ENCODE results near the gene SYT8.
"Not testable (repeated sequence)": the region's sequence is repeated elsewhere in the genome, so short reads cannot be mapped to it uniquely, and the experiment has no call there.

Gene SYT8

DNA sequence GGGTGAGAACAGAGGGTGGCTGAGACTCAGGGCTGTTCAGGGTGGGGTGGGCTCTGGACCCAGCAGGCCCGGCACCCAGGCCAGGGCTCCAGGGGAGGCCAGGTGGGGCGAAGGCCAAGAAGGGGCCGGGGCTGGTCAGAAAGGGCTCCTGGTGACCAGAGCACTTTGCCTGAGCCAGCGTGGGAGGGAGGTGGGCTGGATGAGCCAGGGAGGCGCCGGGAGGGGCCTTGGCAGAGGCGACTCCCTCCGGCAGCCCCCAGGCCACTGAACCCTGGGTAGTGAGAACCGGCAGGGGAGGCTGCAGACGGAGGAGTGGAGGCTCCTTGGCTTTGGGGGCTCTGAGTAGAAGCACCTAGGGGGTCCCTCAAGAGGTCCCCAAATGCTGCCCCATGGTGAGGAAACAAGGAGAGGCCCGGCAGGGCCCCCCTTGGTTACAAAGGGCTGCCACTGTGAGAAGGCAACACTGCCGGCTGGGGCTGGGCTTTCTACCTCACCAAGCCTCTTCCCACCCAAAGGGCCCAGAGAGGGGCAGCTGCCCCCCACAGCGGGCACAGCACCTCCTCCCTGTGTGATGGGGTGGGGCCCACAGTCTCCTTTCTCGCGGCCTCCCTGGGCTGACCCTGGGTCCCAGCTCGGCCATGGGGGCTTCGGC, 39.8 kb downstream of the SYT8 start:
- DNase-seq, result not testable (repeated sequence)

- no peak for DNase-seq
These were observed 40.5 kb downstream of the SYT8 start for GRCh38 chr11:1875093-1875850.

DNA sequence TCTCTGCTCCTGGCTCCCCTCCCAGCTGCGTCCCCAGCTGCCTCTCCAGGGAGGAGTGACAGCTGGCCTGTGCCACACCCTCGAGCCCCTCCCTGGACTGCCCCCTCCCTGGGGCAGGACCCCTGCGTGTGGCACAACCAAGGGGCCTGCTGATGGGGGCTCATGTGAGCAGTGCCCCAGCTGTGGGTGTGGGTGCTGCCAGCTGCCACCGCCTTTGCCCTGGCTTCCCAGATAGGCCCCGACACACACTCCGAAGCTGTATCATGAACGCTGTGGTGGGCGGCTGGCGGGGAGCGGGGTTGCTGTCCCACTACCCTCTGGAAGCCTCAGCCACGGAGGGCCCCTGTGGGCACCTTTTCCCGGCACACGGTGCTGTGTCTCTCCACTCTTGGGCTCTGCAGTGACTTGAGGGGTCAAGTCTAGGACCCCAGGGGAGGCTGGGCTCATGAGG, 41.1 kb downstream of the SYT8 start:
- DNase-seq, result not testable (repeated sequence)

- DNase-seq, result no peak
These were observed 41.7 kb downstream of the SYT8 start for GRCh38 chr11:1876361-1877063.

GRCh38 chr11:1877211-1878136, 42.7 kb downstream of the SYT8 start:
- DNase-seq, result no peak

DNA sequence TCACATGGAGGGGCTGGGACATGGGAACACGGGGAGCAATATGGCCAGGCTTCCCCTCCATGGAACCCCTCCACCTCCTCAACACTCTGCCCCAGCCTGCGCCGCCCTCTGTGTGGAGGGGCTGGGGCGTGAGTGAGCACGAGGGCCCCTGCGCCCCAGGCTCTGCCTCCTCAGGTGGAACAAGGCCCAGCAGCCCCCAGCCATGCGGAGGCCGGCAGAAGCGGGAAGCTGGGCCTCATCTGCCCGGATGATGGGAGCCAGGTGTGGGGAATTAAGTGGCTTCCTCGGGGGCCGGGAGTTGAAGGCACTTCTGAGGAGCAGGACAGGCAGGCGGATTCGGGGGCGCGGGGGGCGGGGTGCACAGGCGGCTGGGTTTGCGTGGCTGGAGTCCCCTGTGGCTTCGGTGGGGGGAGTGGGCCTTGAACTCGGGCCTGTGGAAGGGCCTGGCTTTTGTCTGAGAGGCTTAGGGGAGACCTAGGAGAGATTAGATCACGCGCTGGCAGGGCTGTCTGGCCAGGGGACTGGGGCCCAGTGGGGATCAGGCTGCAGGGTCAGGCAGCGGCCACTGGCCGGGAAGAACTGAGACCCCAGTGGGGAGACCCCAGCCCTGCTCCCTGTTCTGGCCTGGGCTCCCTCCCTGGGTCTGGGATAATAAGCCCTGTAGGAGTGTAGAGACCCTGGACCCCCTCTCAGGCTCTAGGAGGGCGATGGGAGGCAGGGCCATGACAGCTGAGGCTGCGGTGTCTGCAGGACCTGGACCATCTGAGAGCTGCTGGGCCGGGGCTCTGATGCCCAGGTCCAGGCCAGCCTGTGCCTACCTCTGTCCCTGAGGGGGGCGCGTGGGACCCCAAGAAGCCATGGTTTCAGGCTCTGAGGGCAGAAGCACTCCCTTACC, 43.6 kb downstream of the SYT8 start:
- no peak for DNase-seq

GRCh38 chr11:1879342-1879940, 44.7 kb downstream of the SYT8 start:
- no peak for DNase-seq

GRCh38 chr11:1879941-1880720, 45.3 kb downstream of the SYT8 start:
- peak in 1 of 2 donors; percentile 14 for DNase-seq

DNA sequence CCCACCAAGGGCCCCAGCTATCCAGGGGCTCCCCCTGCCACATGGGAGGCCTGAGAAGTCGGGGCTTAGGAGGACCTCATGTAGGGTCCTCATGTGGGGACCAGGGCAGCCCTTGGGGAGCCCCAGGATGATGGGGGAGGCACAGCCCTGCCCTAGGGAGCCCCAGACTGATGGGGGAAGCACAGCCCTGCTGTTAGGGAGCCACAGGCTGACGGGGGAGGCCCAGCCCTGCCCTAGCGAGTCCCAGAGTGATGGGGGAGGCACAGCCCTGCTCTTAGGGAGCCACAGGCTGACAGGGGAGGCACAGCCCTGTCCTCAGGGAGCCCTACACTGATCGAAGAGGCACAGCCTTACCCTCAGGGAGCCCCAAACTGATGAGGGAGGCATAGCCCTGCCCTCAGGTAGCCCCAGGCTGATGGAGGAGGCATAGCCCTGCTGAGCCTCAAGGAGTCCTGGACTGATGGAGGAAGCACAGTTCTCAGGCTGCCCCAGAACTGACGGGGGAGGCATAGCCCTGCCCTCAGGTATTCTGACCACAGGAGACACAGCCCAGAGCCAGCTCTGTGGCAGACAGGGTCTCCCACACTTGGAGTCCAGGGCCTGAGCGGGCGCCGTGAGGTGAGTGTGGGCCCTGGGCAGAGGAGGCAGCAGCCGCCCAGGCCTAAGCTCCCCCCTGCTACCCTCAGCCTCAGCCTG, 46.1 kb downstream of the SYT8 start:
- no peak for DNase-seq

GRCh38 chr11:1881442-1882264, 46.9 kb downstream of the SYT8 start:
- no peak for DNase-seq

GRCh38 chr11:1882265-1883238, 47.8 kb downstream of the SYT8 start:
- DNase-seq, result peak; percentile 35 to 88

DNA sequence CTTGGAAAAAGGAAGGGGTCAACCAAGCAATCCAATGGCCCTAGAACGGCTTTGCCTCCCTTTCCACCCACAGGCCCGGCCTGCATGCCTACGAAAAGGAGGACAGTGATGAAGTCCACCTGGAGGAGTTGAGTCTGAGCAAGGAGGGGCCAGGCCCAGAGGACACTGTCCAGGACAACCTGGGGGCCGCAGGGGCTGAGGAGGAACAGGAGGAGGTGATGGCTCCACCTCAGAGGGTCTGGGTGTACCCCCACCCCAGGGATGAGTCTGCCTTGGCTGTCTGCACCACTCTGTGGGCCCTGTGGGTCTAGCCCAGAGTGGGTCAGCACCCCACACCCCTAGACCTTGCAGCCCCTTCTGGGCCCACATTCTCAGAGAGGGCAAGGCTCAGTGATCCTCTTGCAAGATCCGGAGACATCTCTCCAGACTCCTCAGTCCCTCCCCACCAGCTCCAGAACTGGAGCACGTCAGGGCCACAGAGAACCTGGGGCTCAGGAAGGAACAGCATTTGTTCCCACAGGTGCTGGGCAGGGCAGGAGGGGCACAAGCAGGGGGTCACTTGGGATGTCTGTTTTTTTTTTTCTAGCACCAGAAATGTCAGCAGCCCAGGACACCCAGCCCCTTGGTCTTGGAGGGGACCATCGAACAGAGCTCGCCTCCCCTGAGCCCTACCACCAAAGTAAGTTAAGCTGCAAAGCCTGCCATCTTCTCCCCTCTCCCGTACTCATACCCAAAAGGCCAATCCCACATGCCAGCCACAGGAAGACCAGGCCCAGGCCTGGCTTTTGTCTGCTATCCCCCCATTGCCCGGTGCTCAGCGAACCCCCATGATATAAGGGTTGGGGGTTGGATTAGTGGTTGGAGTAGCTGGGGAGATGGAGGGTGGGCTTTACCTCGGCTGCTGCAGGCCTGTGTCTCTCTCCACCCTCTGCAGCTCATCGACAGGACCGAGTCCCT, 48.8 kb downstream of the SYT8 start:
- DNase-seq, result no peak

GRCh38 chr11:1884303-1884700, 49.5 kb downstream of the SYT8 start:
- no peak for DNase-seq

DNA sequence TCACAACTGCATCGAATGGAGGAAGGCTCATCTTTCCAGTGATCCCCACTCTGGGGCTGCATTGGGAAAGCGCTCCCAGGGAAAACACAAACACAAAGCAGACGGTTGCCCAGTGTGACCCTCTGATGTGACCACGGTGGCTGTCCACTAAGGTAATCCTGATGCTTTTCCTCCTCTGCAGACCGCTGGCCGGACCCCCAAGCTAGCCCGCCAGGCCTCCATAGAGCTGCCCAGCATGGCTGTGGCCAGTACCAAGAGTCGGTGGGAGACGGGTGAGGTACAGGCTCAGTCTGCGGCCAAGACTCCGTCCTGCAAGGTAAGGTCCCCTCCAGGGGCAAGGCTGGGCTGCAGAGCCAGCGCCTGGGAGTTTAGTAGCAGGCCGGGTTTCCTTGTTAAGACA, 51.8 kb downstream of the SYT8 start:
- not testable (repeated sequence) for DNase-seq
